GM21825 (cell line): ENCODE measurements around the gene TSNAXIP1.
"Not testable (repeated sequence)": the region's sequence is repeated elsewhere in the genome, so short reads cannot be mapped to it uniquely, and the experiment has no call there.

ENCODE experiments used
- ATAC-seq: cut with Tn5 transposase; IDR thresholded peaks from one replicate; pipeline ENCODE4 v1.9.1; 2021; ENCODE audit warnings: mild to moderate bottlenecking, moderate library complexity; ENCODE audit not compliant: unreplicated experiment

Gene TSNAXIP1

GRCh38 chr16:67857547-67858233 is 51.0 kb downstream of the TSNAXIP1 start:
- ATAC-seq = no peak

- no peak for ATAC-seq
Measured at GRCh38 chr16:67858500-67858899, 51.8 kb downstream of the TSNAXIP1 start.

GRCh38 chr16:67860589-67861398 is 54.1 kb downstream of the TSNAXIP1 start:
- ATAC-seq = no peak

DNA sequence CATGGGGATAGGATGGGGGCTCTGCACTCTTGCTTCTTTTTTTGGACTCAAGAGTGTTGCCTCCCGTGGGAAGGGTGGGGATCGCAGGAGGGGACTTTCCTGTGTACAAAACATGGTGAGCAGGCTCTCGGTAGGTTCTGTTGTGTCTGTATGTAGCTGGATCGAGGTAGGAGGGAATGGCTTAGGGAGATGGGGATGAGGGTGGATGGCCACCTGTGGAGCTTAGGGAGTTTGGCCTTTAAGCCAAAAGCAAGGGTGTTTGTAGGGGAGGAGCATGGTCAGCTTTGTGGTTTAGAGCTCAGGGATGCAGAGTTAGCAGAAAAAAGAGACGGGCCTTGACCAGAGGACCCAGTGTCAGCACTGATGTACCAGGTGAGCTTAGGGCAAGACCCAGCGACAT is 55.2 kb downstream of the TSNAXIP1 start:
- no peak for ATAC-seq

- no peak for ATAC-seq
Measured at GRCh38 chr16:67862623-67863583, 56.2 kb downstream of the TSNAXIP1 start.

DNA sequence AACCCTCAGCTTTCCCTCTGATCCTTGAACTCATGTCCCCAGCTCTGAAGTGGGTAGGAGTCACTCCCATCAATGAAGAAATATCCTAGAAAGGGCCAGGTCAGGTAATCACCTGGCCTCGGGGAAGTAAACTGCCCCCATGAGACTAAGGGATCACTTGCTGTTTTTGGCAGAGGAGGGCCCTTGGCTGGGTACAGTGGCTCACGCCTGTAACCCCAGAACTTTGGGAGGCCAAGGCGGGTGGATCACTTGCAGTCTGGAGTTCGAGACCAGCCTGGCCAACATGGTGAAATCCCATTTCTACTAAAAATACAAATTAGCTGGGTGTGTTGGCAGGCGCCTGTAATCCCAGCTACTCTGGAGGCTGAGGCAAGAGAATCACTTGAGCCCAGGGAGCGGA is 57.4 kb downstream of the TSNAXIP1 start:
- ATAC-seq = not testable (repeated sequence)

DNA sequence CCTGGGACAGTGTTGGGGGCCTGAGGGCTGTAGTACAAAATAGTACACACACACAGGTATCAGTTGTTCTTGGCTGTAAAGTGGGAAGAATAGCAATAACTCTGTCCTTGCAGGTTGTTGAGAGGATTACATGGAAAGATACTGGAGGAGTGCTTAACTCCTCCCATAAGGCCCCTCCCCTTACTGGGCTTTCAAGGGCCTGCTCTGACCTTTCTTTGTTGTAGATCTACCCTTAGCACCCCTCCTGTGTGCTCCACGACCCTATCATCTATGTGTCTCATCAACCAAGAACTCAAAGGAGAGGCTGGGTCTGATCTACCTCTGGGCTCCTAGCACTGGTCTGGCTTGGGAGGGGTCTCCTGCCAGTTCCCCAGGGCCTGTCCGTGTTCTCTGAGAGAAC is 57.9 kb downstream of the TSNAXIP1 start:
- no peak for ATAC-seq

DNA sequence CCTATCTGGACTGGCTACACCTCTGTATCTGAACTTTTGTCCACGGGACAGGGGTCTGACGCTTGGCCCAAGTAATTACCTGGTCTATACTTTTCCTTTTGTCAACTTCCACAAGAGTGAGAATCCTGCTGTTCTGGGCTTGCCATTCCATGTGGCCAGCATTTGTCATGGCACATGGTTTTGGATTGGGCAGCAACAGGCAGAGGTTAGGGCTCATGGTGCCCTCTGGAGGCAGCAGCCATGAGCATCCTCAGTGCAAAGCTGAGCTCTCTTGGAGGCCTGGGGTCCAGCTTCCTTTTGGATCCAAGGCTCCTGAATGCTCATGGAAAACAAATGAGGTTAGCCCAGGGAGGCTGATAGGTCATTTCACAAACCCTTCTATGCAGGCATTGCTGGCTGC is 58.6 kb downstream of the TSNAXIP1 start:
- ATAC-seq = no peak

DNA sequence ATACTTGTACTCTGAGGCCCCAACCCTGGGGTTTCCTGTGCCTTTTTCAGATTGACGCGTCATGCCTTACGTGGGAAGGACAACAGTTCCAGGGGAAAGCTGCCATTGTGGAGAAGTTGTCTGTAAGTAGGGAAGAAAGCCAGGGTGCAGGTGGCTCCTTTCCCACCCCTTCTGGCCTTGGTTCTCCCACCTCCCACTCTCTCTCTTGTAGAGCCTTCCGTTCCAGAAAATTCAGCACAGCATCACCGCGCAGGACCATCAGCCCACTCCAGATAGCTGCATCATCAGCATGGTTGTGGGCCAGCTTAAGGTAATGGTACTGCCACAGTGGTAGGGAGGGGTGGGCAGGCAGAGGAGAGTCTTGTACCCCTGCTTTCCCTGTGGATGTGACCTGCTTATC is 61.6 kb downstream of the TSNAXIP1 start:
- ATAC-seq = no peak

DNA sequence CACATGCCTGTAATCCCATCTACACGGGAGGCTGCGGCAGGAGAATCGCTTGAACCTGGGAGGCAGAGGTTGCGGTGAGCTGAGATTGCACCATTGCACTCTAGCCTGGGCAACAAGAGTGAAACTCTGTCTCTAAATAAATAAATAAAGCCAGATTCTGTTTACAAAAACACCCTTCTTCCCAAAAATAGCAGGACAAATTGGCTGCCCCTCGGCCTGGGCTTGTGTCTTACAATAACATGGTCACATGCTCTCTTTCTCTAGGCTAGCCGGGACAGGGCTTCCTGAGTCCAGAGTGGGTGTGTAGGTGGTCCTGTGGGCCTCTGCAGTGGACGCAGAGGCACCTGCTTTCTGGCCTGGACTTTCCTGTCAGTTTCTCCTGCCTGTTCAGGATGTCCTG is 63.0 kb downstream of the TSNAXIP1 start:
- no peak for ATAC-seq

DNA sequence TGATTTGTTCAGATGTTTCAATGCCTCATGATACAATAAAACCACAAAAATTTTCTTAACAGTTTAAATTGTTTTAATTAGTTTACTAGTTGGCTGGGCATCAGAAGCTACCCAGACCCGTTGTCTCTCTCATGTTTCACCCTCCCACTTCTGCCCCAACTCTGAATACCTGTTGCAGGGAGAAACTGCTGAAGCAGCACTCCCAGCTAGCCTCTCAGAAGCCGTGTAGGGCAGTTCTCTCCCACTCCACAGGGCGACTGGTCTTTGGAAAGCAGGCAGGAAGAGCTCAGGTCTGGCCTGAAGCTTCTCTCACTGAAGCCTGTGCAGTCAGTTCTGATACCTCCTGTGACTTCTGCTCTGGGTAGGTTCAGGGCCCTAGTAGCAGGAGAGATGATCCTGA is 64.6 kb downstream of the TSNAXIP1 start:
- ATAC-seq = no peak

GRCh38 chr16:67872131-67872630 is 65.5 kb downstream of the TSNAXIP1 start:
- ATAC-seq = no peak

GRCh38 chr16:67872631-67873434 is 66.1 kb downstream of the TSNAXIP1 start, which contains the start of gene EDC4:
TSS of gene EDC4 (plus strand) at chr16:67873052. CDS start at chr16:67873262, 210 bp downstream.
- ATAC-seq = peak; percentile 56

DNA sequence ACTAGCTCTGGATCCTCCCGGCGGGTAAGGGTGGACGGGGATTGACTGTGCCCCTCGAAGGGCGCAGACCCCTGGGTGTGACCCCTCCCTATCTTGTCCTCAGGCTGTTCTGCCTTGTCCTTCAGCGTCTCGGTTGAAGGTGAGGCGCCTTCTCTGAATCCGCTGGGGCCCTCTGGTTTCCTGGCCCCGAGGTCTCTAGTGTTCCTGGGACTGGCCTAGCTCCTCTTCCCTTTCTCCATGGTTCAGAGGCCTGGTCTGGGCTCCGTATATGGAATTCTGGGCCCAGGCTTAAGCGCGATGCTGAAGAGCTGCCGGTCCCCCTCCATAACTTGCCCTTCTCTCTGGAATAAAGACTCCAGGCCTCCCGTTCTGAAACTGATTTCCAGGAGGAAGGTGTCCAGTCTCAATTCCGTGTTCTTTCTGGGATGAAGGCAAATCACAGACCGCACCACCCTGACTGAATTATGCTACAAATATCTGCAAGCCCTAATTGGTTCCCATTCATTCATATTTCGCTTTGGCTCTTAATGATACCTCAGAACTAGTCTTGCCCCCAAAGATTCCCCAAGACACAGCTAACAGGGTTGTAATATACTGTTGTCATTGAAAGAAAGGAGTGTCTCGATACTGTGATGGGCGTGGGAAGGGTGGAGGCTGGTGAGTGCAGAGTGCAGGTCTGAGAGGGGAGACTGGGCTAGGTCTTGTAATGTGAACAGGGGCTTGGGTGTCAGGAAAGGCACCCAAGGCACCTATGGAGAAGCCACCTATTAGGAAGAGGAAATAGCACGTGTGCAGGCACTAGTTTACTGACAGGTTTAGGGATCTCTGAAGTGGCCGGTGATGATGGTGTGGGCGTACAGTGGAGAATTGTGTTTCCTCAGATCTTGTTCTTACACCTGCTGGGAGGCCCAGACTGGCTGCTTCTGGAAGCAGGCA is 67.0 kb downstream of the TSNAXIP1 start:
- ATAC-seq = no peak

- no peak for ATAC-seq
Measured at GRCh38 chr16:67874372-67874771, 67.7 kb downstream of the TSNAXIP1 start.

GRCh38 chr16:67877064-67877463 is 70.4 kb downstream of the TSNAXIP1 start:
- ATAC-seq = no peak
